ENCODE measurements around the gene ZNF175. TPM values are rescaled to one million over a fixed set of nuclear protein-coding genes. Genes with fewer than 3 reads are reported as not detected.

The ZNF175 gene
- 2.8 and 4.6 TPM in 2 replicates for total RNA-seq

DNA sequence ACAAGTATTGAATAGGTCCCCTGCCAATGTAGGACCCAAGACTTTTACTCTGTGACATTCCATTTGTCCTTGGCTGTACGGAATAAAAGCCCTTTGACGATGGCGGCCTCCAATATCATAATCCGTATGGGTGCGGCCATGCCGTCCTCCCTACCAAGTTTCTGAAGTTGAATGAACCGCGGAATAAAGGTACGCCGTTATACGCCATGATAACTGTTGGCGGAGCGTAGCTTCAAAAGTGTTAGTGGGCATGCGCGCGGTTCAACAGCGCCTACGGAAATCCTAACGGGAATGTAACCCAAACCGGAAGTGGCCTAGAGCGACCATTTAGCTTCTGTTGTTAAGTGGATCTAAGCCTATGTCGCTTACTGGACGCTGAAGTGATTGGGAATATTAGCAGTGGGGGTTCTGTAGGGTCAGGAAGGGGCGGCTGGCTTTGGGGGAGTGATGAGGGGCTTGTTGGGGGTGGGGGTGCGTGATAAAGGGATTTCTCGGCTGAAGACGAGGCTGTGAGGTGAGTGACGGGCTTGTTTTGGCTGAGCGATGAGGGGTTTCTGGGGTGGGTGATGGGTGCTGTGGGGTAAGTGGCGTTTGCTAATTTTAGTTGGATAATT lies at the start of gene ZNF175:
ZNF175 (plus strand) TSS at position 322 of the 614 bp plus-strand sequence. CDS start 2,047 bp downstream, outside the sequence.

DNA sequence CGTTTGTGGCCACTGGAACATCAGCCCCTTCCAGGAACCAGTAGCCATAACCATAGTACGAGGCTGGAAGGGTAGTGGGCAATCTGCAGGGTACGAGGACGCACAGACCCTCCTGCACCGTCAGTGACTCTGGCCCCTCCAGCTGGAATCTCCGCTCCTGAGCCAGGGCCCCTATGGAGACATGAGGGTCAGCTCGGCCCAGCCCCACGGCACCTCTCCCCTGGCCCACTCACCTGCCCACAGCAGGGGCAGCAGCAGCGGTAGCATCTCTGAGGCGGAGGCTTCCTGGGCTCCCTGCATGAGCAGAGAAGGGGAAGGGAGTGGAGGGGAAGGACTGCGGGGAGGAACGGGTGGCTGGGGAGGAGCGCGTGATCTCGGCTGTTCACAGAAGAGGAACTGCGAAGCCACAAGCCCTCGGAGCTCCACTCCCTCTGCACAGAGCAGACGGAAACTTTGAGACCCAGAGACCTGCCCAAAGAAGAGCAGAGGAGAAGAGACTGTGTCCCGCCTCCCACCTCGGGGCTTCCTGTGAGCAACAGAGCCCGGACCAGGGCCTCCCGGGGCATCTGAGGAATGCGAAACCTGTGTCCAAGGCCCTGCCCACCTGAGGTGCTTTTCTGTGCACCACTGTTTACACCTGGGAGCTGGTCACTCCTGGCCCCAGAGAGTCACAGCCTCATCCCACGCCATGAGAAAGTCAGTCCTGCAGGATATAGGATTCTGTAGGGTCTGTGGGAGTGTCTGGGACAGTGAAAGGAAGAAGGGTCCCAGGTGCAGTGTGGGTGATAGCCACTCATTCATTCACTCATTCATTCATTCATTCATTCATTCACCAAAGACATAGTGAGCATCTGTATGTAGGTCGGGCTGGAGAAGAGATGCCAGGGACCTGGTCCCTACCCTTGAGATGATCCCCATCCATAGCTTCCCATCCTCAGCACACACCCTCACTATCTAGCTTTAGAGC lies 39.5 kb upstream of the ZNF175 start, which contains the start of gene SIGLEC6:
SIGLEC6 (minus strand) TSS at position 322 of the 967 bp plus-strand sequence; CDS start at position 300, 22 bp downstream.

DNA sequence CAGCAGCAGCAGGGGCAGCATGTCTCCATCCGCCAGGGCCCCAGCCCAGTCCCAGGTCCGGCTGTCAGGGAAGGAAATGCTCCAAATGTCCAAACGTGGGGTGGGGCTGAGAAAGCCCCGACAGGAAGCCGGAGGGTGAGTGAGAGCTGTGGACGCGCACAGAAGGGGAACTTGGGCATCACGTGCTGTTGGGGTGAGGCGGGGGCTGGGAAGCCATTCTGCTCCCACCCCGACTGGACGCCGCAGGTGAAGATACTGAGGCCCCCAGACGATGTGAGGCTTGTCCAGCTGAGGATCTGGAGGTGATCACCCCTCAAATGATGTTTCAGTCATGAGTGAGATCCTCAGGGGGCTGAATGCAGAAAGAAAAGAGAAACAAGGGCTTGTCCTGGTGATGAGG lies 59.2 kb downstream of the ZNF175 start, which contains the start of gene SIGLEC5:
SIGLEC5 (minus strand) TSS at position 87 of the 400 bp plus-strand sequence; CDS start at position 21, 66 bp downstream.

Other genes starting within 250 kb of the ZNF175 start
- gene VSIG10L, start 229.1 kb upstream of the ZNF175 start, total RNA-seq: 0.91 and 1.8 TPM in 2 replicates
- 103 and 128 TPM in 2 replicates for gene ETFB, start 204.9 kb upstream of the ZNF175 start, total RNA-seq
- gene CLDND2, start 202.3 kb upstream of the ZNF175 start, total RNA-seq: not detected in 2 replicates
- not detected in 2 replicates for gene NKG7, start 198.6 kb upstream of the ZNF175 start, total RNA-seq
- not detected in 2 replicates for gene LIM2, start 183.3 kb upstream of the ZNF175 start, total RNA-seq
- not detected in 2 replicates for gene C19orf84, start 180.7 kb upstream of the ZNF175 start, total RNA-seq
- gene SIGLEC10, start 153.6 kb upstream of the ZNF175 start, total RNA-seq: not detected in 2 replicates
- not detected in 2 replicates for gene SIGLEC8, start 112.8 kb upstream of the ZNF175 start, total RNA-seq
- gene CEACAM18, start 92.7 kb upstream of the ZNF175 start, total RNA-seq: not detected in 2 replicates
- gene SIGLEC12, start 69.5 kb upstream of the ZNF175 start, total RNA-seq: not detected in 2 replicates
- gene SIGLEC6, start 39.6 kb upstream of the ZNF175 start, total RNA-seq: not detected in 2 replicates
- not detected in 2 replicates for gene SIGLEC5, start 59.1 kb downstream of the ZNF175 start, total RNA-seq
- gene SIGLEC14, start 75.5 kb downstream of the ZNF175 start, total RNA-seq: 0.13 TPM in 1 of 2 replicates, not detected in the other
- gene SPACA6, start 122.0 kb downstream of the ZNF175 start, total RNA-seq: 2.8 and 3.9 TPM in 2 replicates
- 0.52 and 1.8 TPM in 2 replicates for gene HAS1, start 152.7 kb downstream of the ZNF175 start, total RNA-seq
- gene FPR1, start 180.6 kb downstream of the ZNF175 start, total RNA-seq: not detected in 2 replicates
- gene FPR2, start 189.9 kb downstream of the ZNF175 start, total RNA-seq: not detected in 2 replicates
- under 0.01 TPM in 1 of 2 replicates, not detected in the other for gene FPR3, start 223.9 kb downstream of the ZNF175 start, total RNA-seq